Myocyte (in vitro differentiated cells): ENCODE measurements around the gene TMEM229A. TPM values are rescaled to one million over a fixed set of nuclear protein-coding genes. Genes with fewer than 3 reads are reported as not detected.
"Not testable (repeated sequence)": the region's sequence is repeated elsewhere in the genome, so short reads cannot be mapped to it uniquely, and the experiment has no call there.

Source experiments
- DNase-seq: peaks from one replicate; pipeline ENCODE4 v3.0.0-alpha.2; 2012; ENCODE audit warnings: low read depth
- total RNA-seq: library from RNA; depleted of rRNA; stranded (reverse); fragments of >200 nt; gene quantifications from 2 replicates; pipeline ENCODE4 v1.2.3, GENCODE V29; 2014

Gene TMEM229A
- total RNA-seq, 1 donor from 2014 or later = not detected

GRCh38 chr7:124033095-124033806 lies 384 bp upstream of the TMEM229A start:
- DNase-seq = no peak

GRCh38 chr7:124031919-124032318 lies 948 bp downstream of the TMEM229A start:
- DNase-seq = no peak

- no peak for DNase-seq
Observed at GRCh38 chr7:124031406-124031805, 1.5 kb downstream of the TMEM229A start.

GRCh38 chr7:124030964-124031363 lies 1.9 kb downstream of the TMEM229A start:
- no peak for DNase-seq

GRCh38 chr7:124029396-124030188 lies 3.3 kb downstream of the TMEM229A start:
- DNase-seq = no peak

- DNase-seq = no peak
Observed at GRCh38 chr7:124027236-124027635, 5.6 kb downstream of the TMEM229A start.

- DNase-seq = not testable (repeated sequence)
Observed at GRCh38 chr7:124024329-124024728, 8.5 kb downstream of the TMEM229A start.

- DNase-seq = no peak
Observed at GRCh38 chr7:124022551-124022950, 10.3 kb downstream of the TMEM229A start.

GRCh38 chr7:124020060-124020459 lies 12.8 kb downstream of the TMEM229A start:
- DNase-seq = no peak

- DNase-seq = no peak
Observed at GRCh38 chr7:124013306-124013705, 19.6 kb downstream of the TMEM229A start.

- DNase-seq = no peak
Observed at GRCh38 chr7:124012864-124013263, 20.0 kb downstream of the TMEM229A start.

- DNase-seq = no peak
Observed at GRCh38 chr7:124009321-124009720, 23.5 kb downstream of the TMEM229A start.

GRCh38 chr7:124008296-124008695 lies 24.6 kb downstream of the TMEM229A start:
- DNase-seq = not testable (repeated sequence)

GRCh38 chr7:123999703-124000102 lies 33.2 kb downstream of the TMEM229A start:
- DNase-seq = no peak

GRCh38 chr7:123998921-123999320 lies 33.9 kb downstream of the TMEM229A start:
- no peak for DNase-seq

GRCh38 chr7:123996327-123996625 lies 36.6 kb downstream of the TMEM229A start:
- DNase-seq = no peak

- no peak for DNase-seq
Observed at GRCh38 chr7:123995617-123996326, 37.1 kb downstream of the TMEM229A start.

- no peak for DNase-seq
Observed at GRCh38 chr7:123994449-123994848, 38.4 kb downstream of the TMEM229A start.

GRCh38 chr7:123993996-123994395 lies 38.9 kb downstream of the TMEM229A start:
- no peak for DNase-seq

GRCh38 chr7:123992913-123993518 lies 39.9 kb downstream of the TMEM229A start:
- DNase-seq = no peak

- no peak for DNase-seq
Observed at GRCh38 chr7:123987445-123987844, 45.4 kb downstream of the TMEM229A start.
